Measurements from ENCODE around the gene LENEP. TPM values are rescaled to one million over a fixed set of nuclear protein-coding genes. Genes with fewer than 3 reads are reported as not detected.

LENEP gene
- total RNA-seq, 1 donor from 2014 or later, result 0.87 TPM

DNA sequence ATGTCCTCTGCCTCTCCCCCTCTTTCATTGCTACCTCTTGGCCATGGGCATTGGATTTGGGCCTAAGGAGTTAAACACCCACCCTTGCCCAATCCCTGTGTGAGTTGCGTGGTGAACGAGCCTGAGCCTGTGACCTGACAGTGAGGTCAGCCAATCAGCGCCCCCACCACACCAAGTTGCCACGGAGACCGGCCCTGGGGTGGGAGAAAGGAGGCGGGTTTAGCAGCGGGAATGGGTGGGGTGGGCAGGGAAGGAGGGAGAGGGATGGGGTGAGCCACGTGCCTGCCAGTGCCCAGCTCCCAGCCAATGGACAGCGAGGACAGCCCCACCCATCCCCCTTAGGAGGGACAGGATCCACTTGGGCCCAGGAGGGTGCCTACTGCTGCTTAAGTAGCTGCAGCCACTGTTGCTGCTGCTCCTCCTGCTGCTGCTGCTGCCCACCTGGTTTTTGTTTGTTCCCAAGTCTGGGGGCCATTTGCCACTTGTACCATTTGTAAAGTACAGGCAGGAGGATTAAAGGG lies 18.7 kb downstream of the LENEP start:
- Mint-ChIP-seq H3K4me3 (no peak overlapping the region), H3K27me3 (ENCODE audit: low read depth) (no peaks in the 10 kb centered on the region), H3K4me1 (peaks cover 16% of the 10 kb centered on the region), H3K9me3 (no peaks in the 10 kb centered on the region), H3K36me3 (no peaks in the 10 kb centered on the region), H3K27ac (no peak overlapping the region)
- TF ChIP-seq CTCF (IDR thresholded peaks at IDR 0.05; ENCODE audit: unreplicated experiment), result no peak
- DNase-seq (ENCODE audit: low spot score in 2 of 2, unreplicated experiment in 2 of 2), result no peak

DNA sequence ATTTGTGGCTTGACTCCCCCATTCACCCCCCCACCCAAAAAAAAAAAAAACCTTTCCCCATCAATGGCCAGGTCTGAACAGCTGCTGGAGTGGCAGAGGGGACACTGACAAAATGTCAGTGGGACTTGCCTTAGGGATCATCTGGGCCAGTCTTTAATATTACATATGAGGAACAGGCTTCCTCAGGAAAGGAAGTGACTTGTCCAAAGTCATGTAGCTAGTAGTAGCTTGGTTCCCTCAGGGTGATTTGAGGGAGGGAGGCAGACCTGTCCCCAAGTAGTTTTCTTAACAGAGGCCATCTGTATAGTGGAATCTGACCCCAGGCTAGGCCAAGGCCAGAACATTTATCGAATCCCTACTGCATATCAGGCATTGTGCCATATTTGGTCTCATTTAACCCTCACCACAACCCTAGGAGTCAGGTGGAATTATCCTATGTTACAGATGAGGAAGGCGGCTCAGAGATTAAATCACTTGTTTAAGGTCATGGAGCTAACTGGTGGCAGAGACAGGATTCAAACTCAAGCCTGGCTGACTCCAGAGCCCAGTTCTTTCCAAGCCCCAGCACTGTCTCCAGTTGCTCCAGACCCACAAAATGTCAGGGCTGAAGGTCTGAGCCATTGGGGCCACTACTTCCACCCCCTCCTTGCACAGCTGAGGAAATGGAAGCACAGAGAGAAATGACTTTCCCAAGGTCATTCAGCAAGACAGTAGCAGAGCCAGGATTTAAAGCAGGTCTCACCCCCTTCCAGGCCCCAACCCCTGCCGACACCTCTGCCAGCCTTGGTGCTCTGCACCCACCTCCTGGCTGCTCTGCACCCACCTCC lies 19.6 kb downstream of the LENEP start:
- H3K4me1 Mint-ChIP-seq, result peaks cover 18% of the 10 kb centered on the region
- H3K4me3 Mint-ChIP-seq, result no peak overlapping the region
- no peak overlapping the region for H3K27ac Mint-ChIP-seq
- H3K36me3 Mint-ChIP-seq, result no peaks in the 10 kb centered on the region
- H3K9me3 Mint-ChIP-seq, result no peaks in the 10 kb centered on the region
- H3K27me3 Mint-ChIP-seq (ENCODE audit: low read depth), result no peaks in the 10 kb centered on the region
- TF ChIP-seq CTCF (IDR thresholded peaks at IDR 0.05; ENCODE audit: unreplicated experiment), result no peak
- no peak for DNase-seq (ENCODE audit: low spot score in 2 of 2, unreplicated experiment in 2 of 2)

GRCh38 chr1:155013632-155014031 lies 20.2 kb downstream of the LENEP start:
- H3K9me3 Mint-ChIP-seq, result no peaks in the 10 kb centered on the region
- no peak overlapping the region for H3K4me3 Mint-ChIP-seq
- H3K27ac Mint-ChIP-seq, result no peak overlapping the region
- H3K36me3 Mint-ChIP-seq, result no peaks in the 10 kb centered on the region
- no peak for DNase-seq (ENCODE audit: low spot score in 2 of 2, unreplicated experiment in 2 of 2)
- H3K27me3 Mint-ChIP-seq (ENCODE audit: low read depth), result no peaks in the 10 kb centered on the region
- no peak for TF ChIP-seq CTCF (IDR thresholded peaks at IDR 0.05; ENCODE audit: unreplicated experiment)
- H3K4me1 Mint-ChIP-seq, result peaks cover 17% of the 10 kb centered on the region

GRCh38 chr1:155014709-155015508 lies 21.5 kb downstream of the LENEP start:
- no peak overlapping the region for H3K4me3 Mint-ChIP-seq
- H3K4me1 Mint-ChIP-seq, result peaks cover 16% of the 10 kb centered on the region
- no peaks in the 10 kb centered on the region for H3K27me3 Mint-ChIP-seq (ENCODE audit: low read depth)
- H3K9me3 Mint-ChIP-seq, result no peaks in the 10 kb centered on the region
- H3K36me3 Mint-ChIP-seq, result no peaks in the 10 kb centered on the region
- no peak for DNase-seq (ENCODE audit: low spot score in 2 of 2, unreplicated experiment in 2 of 2)
- no peak overlapping the region for H3K27ac Mint-ChIP-seq
- TF ChIP-seq CTCF (IDR thresholded peaks at IDR 0.05; ENCODE audit: unreplicated experiment), result no peak

DNA sequence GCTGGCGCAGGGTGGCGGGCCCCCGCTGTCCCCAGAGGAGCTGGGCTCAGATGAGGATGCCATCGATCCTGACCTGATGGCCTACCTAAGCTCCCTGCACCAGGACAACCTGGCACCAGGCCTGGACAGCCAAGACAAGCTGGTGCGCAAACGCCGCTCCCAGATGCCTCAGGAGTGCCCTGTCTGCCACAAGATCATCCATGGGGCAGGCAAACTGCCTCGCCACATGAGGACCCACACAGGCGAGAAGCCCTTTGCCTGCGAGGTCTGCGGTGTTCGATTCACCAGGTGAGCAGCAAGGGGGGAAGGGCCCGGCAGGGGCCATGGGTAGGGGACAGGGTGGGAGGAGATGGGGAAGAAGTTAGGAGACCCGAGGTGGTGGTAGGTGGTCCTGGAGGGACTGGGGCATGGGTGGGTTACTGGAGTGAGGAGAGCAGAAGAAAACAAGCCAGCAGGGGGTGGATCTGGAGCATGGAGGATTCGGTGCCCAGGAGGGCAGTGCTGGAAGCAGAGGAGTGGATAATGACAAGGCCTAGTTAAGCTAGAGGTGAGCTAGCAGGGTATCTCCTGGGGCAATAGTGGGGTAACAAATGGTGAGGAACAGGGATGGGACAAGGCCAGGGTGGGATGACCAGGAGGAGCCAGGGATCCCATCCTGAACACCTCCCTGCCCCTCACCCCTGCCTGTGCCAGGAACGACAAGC lies 22.3 kb downstream of the LENEP start:
- Mint-ChIP-seq H3K4me1 (peaks cover 14% of the 10 kb centered on the region), H3K27me3 (ENCODE audit: low read depth) (no peaks in the 10 kb centered on the region), H3K4me3 (no peak overlapping the region), H3K36me3 (no peaks in the 10 kb centered on the region), H3K9me3 (no peaks in the 10 kb centered on the region), H3K27ac (peak overlapping the region; percentile 30)
- no peak for DNase-seq (ENCODE audit: low spot score in 2 of 2, unreplicated experiment in 2 of 2)
- no peak for TF ChIP-seq CTCF (IDR thresholded peaks at IDR 0.05; ENCODE audit: unreplicated experiment)

Data from mesothelial cell of epicardium (in vitro differentiated cells).